ENCODE results near the gene ATP5F1E.

DNA sequence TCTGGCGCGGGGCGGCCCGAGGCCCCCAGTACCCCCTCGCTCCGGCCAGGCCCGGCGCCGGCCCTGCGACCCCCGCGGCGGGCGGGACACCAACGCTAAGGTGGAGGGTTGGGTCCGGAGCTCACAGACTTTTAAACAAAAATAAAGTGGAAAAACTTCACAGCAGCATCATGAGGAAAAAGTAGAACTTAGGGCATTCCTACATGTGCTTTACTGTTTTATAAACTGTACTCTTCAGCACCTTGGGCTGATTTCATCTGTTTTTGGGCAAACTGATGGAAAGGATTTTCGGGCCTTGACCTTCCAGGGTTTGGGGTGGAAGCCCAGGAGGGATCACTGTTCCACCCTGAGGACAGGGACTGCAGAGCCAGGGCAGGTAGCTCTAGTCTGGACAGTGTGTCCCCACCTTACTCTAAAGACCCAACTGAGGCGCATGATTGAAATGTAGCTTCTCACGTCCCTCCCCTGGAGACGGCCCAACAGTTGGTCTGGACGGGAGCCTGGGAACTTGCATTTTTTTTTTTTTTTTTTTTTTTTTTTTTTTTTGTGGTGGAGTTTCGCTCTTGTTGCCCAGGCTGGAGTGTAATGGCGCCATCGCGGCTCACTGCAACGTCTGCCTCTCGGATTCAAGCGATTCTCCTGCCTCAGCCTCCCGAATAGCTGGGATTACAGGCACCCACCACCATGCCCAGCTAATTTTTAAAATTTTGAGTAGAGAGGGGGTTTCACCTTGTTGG lies 50.3 kb downstream of the ATP5F1E start:
- TF ChIP-seq, protein P1, sequence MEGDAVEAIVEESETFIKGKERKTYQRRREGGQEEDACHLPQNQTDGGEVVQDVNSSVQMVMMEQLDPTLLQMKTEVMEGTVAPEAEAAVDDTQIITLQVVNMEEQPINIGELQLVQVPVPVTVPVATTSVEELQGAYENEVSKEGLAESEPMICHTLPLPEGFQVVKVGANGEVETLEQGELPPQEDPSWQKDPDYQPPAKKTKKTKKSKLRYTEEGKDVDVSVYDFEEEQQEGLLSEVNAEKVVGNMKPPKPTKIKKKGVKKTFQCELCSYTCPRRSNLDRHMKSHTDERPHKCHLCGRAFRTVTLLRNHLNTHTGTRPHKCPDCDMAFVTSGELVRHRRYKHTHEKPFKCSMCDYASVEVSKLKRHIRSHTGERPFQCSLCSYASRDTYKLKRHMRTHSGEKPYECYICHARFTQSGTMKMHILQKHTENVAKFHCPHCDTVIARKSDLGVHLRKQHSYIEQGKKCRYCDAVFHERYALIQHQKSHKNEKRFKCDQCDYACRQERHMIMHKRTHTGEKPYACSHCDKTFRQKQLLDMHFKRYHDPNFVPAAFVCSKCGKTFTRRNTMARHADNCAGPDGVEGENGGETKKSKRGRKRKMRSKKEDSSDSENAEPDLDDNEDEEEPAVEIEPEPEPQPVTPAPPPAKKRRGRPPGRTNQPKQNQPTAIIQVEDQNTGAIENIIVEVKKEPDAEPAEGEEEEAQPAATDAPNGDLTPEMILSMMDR (conservative IDR thresholded peaks at IDR 0.05; ENCODE audit: low read depth, low read length), result no peak
- TF ChIP-seq POLR2A (IDR thresholded peaks at IDR 0.05; ENCODE audit: low read depth, low read length) (no peak), MXI1 (IDR thresholded peaks at IDR 0.05; ENCODE audit: borderline replicate concordance, low read depth, low read length) (no peak), BHLHE40 (IDR thresholded peaks at IDR 0.05; ENCODE audit: low read depth, low read length) (no peak), RCOR1 (IDR thresholded peaks at IDR 0.05; ENCODE audit: insufficient replicate concordance, low read length) (no peak), RAD21 (IDR thresholded peaks at IDR 0.05; ENCODE audit: low read length) (no peak)
